ENCODE results near the gene FHOD3.

FHOD3 gene

DNA sequence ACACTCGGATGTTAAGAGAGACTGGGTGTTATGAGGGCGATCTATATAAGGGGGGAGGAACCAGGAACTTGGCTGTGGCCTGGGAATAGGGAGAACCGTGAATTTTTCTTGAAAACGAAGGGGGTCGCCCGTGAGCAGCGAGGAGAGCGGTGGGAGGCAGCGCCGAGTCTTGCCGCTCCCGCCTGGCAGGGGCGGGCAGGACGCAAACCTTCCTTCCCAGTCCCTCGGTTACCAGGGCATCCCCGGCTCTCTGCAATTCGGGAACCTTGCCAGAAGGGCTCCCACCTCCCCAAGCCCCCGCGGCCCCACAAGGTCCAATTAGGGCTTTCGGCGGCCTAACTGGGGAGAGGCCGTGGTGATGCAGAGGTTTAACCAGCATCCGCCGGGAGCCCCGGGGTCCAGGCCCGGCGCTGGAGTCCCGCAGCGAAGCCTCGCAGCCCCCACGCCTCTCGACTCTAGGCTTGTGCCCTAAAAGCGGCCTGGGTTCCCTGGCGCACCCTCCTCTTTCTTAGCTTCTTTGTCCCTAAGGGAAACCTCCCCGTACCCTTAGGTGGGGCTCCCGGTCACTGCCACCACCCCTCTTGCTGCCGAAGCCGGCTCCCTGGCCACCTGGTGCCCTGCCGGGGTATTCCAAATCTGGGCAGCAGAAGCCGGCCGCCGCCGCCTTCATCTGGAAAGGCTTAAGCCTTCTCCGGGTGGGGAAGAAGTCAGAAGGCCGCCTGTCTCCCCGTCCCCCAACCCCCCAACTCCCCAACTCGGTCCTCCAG lies 680 bp upstream of the FHOD3 start:
- no peak for FAIRE-seq

DNA sequence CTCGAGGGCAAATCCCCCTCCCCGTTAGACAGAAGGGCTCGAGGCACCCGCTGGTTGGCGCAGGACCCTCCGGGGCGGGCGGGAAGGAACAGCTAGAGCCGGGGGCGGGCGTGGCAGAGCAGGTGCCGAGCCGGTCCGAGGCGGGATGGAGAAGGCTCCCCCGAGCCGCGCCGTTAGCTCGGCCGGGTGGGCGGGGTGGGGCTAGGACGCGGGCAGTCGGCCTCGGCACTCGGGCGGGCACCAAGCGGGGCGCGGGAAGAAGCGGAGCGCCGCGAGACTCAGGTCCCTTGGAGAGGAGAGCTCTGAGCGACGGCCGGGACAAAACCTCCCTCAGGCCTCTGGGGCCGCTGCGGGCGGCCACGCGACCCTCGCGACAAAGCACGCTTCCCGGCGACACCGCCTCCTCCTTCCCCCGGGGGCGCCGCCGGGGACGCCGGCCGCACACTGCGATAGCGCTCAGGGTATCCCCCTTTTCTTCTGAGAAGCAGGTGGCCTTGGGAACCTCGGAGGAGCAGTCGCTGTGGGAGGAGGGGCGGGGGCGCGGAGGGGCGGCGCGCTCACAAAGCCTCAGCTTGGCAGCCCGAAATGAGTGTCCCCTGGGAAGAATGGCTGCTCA lies 721 bp downstream of the FHOD3 start:
- no peak for FAIRE-seq

DNA sequence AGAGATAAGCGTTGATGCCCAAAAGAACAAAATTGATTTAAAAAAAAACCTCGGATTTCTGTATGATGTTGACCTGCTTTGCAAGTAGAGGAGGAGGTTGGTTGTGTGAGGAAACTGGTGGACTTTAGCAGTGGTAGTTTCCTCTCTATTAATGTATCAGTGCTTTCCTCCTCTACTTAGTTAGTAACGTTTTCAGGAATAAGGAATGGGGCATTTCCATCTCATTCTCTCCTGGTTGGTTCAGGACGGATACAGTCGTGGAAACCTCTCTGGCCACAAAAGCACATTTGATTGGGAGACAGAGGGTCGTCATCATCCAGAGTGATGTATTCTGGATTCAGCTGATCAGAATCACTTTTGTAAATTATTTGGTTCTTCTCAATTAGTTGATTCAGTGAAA lies 1.5 kb downstream of the FHOD3 start:
- no peak for FAIRE-seq

DNA sequence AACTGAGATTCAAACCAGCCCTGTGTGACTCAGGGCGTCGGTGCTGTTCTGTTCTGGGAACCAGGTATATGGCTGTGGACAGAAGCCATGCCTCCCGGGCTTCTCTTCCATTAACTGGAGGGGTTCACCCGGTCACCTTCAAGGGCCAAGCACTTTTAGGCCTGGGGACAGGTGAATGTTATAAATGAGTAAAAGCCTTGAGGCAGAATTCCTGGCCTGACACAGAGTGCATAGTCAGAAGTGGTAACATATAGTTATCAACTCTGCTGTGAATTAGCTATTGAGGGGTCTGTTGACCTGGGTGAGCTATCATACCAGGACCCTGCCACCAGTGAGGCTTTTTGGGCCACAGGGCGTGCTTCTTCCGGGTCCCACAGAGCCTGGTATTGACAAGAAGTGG lies 2.7 kb downstream of the FHOD3 start:
- FAIRE-seq: no peak

DNA sequence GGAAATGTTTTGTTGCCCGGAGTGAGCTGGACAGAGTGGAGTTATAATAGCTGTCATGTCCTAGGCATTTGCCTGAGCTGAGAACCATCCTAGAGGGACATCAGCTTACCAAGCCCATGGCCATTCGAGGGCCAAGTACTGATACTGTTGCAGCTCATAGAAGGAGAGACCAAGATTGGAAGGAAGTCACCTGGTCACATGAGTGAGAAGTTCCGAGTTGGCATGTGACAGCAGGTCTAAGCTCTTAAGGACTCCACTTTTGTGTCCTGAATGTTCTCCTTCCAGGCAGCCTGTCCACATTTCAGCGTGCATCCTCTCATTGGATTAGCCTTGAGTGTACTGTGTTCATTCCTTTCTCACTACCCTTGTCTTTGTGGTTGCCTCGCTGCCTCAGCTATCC lies 4.4 kb downstream of the FHOD3 start:
- no peak for FAIRE-seq

DNA sequence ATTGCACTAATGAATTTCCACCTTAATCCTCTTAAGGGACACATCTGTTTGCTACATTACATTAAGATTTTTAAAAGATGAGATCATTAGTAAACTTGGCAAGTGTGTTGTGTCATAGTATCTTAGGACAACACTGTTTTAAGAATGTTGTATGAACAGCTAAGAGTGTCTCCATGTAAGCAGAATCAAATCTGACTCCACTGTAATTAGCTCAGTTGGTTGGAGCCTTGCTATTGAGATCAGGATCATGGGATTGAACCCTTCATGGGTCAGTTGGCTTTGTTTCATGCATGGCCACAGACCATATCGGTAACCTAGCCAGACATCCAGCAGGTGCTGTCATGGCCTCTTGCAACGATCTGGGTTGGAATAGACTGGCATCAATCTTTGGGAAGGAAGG lies 5.2 kb downstream of the FHOD3 start:
- no peak for FAIRE-seq

DNA sequence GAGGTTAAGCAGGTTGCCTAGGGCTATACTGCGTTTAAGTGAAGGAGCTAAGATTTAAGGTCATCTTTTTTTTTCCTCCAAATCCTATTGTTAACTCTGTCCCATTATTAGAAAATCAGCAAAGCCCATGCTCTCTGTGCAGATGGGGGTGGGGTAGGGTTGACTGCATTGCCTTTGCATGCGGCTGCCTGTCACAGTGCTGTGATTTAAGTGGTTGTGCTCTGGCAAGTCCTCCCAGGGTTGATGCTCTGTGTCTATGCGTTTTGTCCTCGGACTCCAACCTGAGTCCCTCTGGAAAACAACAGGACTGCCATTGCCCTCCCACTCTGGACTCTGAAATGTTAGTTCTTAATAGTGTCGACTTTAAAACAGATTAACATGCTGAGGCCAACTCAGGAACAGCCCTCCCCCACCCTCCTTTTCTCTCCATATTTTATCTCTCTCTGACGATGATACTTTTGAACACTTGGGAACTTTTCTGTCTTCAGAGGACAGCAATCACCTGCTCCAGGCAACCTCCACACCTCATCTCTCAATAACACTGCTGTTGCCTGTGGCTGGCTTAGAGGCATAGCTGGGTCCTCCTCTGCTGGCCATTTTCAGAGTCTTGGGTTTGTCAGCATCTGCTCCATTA lies 5.8 kb downstream of the FHOD3 start:
- FAIRE-seq: no peak

DNA sequence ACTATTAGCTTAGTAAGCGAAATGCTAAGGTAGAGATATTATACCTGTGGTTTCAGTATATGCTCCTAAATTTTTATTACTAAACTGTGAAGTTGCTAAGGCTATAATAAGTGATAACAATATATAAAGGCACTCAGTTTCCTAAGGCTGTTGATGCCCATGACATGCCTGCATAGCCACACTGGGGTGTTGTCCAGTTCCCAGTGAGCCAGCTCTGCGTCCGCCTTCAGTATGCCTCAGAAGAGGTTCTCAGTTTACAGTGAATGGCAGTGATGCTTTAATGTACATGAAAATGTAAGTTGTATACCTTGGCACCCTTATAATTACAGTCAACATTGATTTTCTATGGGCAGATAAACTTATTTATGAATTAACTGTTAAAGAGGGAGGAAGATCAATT lies 7.2 kb downstream of the FHOD3 start:
- no peak for FAIRE-seq

DNA sequence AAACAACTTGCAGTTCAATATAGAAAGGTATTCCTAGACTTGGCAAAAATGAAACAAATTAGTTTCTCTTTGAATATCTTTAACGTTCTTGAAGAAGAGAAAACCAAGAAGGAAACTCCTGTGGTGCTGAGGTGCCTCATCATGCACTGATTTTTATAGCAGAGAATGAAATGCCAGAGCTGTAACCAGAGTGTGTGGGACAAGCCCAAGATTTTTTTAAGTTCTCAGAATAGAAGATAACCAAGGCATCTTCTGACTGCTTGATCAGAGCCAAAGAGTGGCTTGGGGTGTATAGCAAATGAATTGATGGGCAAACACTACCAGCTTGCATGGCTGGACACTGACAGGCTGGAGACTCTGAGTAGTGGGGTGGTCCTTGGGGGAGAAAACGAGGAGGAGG lies 7.9 kb downstream of the FHOD3 start:
- FAIRE-seq: no peak

DNA sequence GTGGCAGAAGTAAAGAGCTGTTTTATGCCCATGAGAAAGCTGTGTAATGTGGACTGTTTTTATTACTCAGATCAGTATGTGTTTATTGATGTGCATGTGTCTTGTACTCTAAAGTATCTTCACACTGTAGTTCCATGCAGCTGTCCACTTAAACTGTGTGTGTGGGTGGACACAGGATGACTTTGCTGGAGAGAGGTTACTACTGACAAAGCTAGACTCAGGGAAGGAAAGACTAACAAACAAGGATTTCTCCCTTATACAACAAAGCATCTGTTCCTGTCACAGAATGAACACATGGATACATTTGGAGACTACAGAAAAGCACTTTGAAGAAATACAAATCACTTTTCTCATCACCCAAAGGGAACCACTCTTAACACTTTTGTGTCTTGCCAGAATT lies 10.0 kb downstream of the FHOD3 start:
- no peak for FAIRE-seq

DNA sequence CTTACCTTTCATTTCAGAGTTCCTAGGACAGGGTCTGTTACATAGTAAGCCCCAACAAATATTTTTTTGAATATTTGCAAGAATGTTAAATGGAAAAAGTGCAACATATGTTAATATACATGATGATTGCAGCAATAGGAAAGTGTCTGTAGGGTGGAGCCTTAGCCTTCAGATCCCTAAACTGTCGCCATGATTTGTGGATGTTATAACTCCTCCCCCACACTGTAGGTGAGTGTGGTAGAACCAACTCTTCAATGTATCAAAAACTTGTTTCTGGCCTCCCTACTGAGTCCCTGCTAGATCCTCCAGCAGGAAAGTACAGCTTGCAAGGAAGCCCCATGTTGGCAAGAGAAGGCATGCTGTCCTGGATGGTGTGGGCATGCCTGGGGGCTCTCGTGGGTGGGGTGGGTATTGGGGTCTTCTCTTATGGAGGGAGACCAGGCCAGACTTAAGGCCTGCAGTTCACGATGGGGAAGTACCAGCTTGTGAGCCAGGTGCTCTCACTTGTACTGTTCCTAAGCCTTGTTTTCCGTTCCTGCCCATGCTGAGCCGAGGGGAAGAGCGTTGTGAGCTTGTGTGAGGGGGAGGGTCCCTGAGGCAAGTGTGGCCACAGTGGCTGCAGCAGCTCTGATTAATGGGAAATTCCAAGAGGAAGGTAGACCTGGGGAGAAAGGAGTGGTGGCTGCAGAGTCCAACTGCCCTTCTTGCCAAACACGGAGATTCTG lies 11.4 kb downstream of the FHOD3 start:
- FAIRE-seq: no peak

DNA sequence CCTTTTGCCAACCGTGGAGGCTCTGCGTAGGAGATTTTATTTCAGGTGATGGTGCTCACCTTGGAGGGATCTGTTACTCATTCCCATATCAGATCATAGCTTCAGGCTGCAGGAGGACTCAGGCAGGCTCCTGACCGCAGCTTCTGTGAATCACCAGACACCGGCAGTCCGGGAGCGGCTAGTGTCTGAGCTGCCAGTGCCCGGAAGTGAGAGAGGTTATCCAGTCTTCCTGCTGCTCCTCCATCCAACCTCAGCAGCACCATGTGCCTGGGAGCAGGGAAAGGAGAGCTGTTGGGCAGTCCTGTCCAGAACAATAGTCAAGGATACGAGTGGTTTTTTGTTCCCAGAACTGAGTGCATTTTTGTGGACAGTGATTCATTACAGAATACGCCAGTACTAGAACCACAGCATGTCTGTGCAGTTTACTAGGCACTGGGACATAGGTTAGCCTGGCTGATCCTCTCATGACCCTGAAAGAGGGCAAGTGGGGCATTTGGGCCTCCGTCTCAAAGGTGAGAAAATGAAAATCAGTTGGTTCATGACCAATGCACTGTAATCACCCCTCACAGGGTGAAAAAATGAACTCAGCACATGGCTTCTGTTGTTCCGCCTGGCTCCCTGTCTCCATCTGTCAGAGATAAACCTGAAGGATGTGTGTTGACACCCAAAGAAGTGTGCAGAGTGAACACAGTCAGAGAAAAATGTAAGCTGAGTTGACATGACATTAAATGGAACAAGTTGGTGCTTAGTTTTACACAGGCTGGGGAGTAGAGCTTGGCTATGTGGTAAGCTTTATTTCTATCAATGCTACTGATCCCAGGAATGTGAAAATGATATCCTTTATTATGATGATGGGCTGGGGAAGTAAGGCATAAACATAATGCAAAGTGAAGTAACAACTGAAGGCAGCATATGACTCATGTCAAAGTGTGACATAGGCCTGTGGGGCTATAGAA lies 12.2 kb downstream of the FHOD3 start:
- FAIRE-seq: no peak

DNA sequence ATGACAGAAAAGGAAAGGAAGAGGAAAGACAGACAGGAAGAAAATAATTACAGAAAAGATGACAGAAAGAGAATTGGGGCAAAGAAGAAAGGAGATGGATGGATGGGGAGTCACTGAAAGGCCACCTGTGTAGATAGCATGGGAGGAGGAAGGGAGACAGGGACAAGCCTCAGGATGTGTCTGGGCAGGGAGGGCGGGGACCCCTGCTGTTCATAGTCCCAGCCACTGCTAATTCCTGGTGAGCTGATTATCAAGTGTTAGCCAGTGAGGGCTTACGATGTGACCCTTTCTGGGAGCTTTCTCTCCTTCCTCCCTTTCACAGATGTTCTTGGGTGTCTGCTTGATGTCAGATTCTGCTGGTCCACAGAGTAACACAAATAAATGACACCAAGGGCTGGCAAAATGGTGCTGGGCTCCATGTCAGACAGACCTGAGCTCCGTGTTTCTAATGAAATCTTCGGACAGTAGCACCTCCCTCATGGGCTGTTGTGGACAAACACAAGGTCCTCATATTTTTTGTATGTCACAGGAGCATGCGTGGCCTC lies 13.6 kb downstream of the FHOD3 start:
- no peak for FAIRE-seq

DNA sequence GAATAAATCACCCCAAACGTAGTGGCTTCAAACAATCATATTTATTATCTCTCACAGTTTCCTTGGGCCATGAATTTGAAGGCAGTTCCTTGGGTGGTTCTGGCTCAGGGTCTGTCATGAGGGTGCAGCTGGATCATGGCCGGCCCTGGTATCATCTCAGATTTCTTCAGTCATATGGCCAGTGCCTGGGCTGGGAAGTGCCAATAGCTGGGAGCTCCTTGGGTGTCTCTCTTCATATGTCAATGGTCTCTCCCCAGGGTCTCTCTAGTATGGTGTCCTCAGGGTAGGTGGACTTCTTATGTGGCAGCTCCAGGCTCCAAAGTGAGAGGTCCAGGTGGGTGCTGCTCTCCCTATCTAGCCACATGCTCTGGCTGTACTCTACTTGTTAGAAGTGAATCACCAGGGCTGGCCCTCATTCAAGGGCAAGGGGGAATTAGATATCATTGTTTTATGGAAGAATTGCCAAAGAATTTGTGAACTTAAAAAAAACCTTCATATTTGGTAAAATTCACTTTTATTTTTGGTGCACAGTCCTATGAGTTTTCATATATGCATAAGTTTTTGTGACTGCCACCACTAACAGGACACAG lies 15.4 kb downstream of the FHOD3 start:
- FAIRE-seq: no peak

DNA sequence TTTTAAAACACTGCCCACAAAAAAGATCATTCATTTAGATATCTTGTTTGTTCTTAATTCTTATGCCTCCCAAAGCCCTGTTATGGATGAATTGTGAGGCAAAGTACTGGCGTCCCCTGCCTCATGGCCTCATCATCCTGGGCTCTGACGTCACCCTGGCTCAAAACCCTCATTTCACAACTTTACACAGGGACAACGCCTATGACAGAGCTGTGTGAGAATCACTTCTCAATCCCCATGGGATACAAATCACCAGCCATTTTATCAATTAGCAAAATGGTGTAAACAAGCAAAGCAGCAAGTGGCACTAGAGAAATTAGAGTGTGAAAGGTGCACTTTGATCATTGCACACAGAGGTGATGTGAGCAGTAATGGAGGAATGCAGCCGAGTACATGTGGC lies 16.6 kb downstream of the FHOD3 start:
- FAIRE-seq: no peak

DNA sequence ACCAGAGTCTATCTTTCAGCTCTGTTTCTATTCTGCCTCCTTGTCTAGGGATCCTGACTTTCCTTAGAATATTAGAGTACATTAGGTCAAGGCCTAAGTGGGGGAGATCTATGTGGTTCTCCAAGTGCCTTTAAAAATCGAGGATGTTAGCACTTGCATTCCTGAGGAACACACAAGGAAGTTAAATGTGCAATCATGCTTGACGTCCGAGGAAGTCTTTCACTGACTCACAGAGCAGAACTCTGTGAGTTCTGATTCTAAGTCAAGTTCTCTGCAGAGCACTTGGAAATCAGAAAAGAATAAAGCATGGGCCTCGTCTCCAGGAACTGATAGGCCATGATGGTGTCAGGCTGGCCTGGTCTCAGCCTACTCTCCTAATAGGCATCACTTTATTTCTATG lies 17.2 kb downstream of the FHOD3 start:
- FAIRE-seq: no peak

DNA sequence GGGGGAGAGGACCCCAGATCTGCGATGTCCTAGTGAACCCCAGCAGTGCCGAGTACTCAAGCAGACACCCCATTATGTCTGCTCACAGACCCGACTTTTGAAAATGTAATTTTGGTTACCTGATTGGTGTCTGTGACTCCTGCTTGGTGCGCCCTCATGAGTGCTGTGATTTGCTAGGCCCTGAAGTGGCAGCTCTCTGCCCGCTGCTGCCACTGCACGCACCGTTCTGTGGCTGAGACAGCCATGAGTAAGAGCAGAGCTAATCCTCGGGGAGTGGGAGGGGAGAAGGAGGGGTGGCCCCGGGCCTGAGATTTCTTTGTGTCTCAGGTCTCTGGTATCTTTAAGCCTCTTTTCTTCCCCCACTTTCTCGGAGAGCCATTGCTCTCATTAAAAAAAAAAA lies 18.2 kb downstream of the FHOD3 start:
- no peak for FAIRE-seq

DNA sequence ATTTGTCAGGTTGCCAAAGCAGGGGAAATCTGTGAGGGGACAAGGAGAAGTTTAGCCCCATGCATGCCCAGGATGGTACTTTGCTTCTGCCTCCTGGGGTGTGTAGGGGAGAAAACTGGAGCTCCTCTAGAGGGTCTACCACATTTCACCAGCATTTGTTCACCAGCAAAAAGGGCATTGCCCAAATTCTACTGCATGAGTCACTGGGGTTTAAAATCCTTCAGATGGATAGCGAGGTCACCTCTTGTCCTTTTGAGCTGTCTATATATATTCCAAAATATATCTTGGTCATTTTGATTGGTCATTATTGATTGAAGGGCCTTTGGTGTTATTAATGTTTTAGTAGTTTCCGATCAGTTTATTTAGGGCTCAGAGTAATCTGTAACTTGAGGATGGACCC lies 18.7 kb downstream of the FHOD3 start:
- no peak for FAIRE-seq

DNA sequence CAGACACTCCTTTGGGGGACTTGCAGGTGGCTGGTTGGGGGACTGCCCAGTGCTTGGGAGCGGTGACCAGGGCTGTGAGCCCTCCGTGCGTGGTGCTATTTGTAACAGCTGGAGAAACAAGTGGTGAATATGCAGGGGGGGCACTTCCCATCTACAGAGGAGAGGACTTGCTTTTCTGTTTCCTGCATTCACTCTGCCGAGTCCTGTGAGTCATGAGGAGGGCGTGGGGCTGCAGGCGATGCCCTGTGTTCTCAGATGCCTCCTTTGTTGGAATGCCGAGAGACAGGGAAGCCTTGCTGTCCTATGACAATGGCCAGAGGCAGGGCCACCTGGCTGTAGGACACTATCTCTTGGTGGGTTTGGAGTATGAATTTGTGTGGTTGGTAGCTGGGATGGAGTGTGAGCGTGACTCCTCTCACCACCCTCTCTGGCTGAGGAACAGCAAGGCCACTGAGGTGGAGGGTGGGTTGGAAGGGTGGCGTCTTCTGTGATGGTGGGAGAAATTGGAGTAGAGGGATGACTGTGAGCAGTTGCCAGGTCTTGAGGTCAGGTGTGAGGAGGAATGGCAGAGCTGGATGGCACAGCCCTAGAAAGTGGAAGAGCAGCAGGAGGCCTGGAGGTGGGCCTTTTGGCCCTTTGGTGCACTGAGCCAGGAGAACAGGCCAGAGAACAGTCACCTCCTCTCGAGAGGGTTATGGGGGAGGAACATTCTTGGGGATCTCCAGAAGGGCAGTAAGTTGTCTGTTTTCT lies 24.3 kb downstream of the FHOD3 start:
- no peak for FAIRE-seq

DNA sequence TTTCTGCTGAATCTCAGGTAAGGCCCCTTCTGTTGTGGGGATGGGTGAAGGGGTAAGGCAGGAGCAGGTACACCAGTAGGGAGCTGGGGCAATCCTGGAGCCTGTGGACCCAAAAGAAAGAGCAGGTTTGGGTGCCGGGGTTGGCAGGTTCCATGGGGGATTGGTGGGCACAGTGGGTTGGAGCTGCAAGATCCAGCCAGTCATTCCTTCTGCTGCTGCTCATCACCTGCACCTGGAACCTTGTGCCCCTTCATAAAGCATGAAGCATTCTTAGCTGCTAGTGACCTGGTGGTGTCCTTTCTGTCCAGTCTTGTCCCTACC lies 24.9 kb downstream of the FHOD3 start:
- FAIRE-seq: no peak

DNA sequence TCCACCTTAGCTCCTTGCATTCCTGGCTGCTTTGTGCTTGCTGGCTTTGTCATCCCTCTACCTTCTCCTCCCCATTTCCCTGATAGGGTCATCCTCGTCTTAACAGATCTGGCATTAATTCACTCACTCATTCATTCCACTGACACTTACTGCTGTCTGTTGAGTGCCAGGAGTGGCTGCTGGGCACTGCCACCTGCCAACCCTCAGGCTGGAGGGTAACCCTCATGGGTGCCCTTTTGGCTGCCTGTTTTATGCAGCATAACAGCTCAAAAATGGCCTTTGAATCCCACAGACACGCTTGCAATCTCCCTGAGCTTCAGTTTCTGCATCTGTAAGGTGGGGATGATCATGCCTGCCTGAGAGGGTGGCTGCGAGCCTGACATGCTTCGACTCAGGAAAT lies 25.2 kb downstream of the FHOD3 start:
- no peak for FAIRE-seq

Measured in G401.6 (cell line).